Spleen (tissue), 7 donors: ENCODE data around the gene CSK.

ENCODE experiments used
- POLR2A ChIP-seq, 3 donors: fragments of 450-650 bp; IDR thresholded peaks; one replicate each; pipeline ENCODE4 v1.5.1; 2017; ENCODE audit warnings: antibody characterized with exemption in 3 of 3, mild to moderate bottlenecking in 1 of 3
- POLR2AphosphoS5 ChIP-seq, 3 donors: sonication (generic); formaldehyde crosslinking; IDR thresholded peaks; one replicate each; pipeline ENCODE4 v1.5.1; 2017; ENCODE audit warnings: antibody characterized with exemption in 3 of 3
- TF ChIP-seq, protein P1 (sequence below), 11 experiments: fragments of 200-600 bp in 7 of 11; fragments of 450-650 bp in 4 of 11; sonication (generic) in 4 of 11; IDR thresholded peaks in 8 of 11; conservative IDR thresholded peaks in 3 of 11; 1 replicate in 7 of 11; 2 replicates in 4 of 11; pipeline versions ENCODE4 v1.4.0 to v1.8.0; 2016 to 2021; ENCODE audit warnings: antibody characterized with exemption in 11 of 11, inconsistent platforms in 4 of 11, mild to moderate bottlenecking in 1 of 11
- donor health status: DM: no; HTN: no; CAD: no; lungs with moderate emphysema.
- donor health status: DM: no; HTN: no; CAD: no.
- donor health status: DM: no; HTN: no; CAD: no.

DNA sequence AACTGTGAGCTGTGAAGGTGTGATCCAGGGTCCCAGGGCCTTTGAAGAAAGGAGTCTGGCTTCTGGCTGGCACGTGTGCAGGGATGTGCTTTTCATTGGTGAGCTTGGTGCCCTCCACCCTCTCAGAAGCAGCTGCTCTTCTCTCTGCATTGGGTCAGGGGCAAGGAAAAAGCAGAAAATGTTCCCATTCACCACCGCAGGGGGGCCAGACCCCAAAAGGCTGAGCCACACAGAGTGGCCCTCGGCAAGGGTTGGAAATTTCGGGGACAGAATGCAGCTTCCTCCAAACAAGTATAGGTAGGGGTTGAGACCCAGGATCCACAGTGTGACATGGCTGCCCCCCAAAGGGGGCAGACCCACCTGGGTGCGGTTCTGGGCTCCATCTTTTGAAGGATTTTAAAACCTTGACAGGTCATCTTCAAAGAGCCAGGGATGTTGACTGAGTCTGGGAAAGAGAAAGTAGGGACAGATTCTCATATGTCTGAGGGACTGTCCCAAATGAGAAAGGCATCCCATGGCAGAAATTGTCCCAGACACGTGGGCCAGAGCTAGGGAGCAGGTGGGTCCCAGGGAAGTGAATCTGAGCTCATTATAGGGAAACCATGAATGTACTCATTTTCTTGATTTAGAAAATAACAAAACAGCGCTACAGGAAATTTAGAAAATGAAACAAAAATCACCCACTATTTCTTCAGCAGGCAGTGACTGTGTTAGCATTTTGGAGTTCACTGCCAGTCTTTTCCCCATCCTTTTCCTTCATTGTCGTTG is 2.7 kb downstream of the CSK start:
- TF ChIP-seq POLR2A (IDR thresholded peaks at IDR 0.05) (no peak), POLR2AphosphoS5 (IDR thresholded peaks at IDR 0.05) (no peak)
- TF ChIP-seq, protein P1, sequence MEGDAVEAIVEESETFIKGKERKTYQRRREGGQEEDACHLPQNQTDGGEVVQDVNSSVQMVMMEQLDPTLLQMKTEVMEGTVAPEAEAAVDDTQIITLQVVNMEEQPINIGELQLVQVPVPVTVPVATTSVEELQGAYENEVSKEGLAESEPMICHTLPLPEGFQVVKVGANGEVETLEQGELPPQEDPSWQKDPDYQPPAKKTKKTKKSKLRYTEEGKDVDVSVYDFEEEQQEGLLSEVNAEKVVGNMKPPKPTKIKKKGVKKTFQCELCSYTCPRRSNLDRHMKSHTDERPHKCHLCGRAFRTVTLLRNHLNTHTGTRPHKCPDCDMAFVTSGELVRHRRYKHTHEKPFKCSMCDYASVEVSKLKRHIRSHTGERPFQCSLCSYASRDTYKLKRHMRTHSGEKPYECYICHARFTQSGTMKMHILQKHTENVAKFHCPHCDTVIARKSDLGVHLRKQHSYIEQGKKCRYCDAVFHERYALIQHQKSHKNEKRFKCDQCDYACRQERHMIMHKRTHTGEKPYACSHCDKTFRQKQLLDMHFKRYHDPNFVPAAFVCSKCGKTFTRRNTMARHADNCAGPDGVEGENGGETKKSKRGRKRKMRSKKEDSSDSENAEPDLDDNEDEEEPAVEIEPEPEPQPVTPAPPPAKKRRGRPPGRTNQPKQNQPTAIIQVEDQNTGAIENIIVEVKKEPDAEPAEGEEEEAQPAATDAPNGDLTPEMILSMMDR (IDR thresholded peaks at IDR 0.05 in 8 of 11, conservative IDR thresholded peaks at IDR 0.05 in 3 of 11), result no peak
